Measurements from ENCODE around the gene DNAJC4.

The DNAJC4 gene

GRCh38 chr11:64252003-64252872 lies 21.9 kb downstream of the DNAJC4 start:
- Histone ChIP-seq H3K36me3 (replicated peaks) (peaks cover 25% of the 10 kb centered on the region), H3K27ac (no peak overlapping the region), H3K4me3 (ENCODE audit: low read depth, low read length) (peak overlapping the region; percentile 77), H3K27me3 (replicated peaks) (no peaks in the 10 kb centered on the region)
- in situ Hi-C loops (cut with HindIII; ENCODE audit: low pct_ligation_motif_present, low sequenced_read_pairs): no loop called here
- DNase-seq: no peak
- TF ChIP-seq CTCF (IDR thresholded peaks at IDR 0.05; ENCODE audit: low read depth, low read length, missing control alignments): peak; percentile 65

GRCh38 chr11:64253043-64253442 lies 22.7 kb downstream of the DNAJC4 start:
- H3K27me3 ChIP-seq (replicated peaks): no peaks in the 10 kb centered on the region
- no peak for DNase-seq
- no peak for TF ChIP-seq CTCF (IDR thresholded peaks at IDR 0.05; ENCODE audit: low read depth, low read length, missing control alignments)
- peak overlapping the region; percentile 77 for H3K4me3 ChIP-seq (ENCODE audit: low read depth, low read length)
- H3K27ac ChIP-seq: no peak overlapping the region
- in situ Hi-C loops (cut with HindIII; ENCODE audit: low pct_ligation_motif_present, low sequenced_read_pairs): no loop called here
- peaks cover 29% of the 10 kb centered on the region for H3K36me3 ChIP-seq (replicated peaks)

GRCh38 chr11:64253481-64253880 lies 23.1 kb downstream of the DNAJC4 start:
- no peak for DNase-seq
- Histone ChIP-seq H3K27me3 (replicated peaks) (no peaks in the 10 kb centered on the region), H3K27ac (no peak overlapping the region), H3K36me3 (replicated peaks) (peaks cover 34% of the 10 kb centered on the region), H3K4me3 (ENCODE audit: low read depth, low read length) (no peak overlapping the region)
- no peak for TF ChIP-seq CTCF (IDR thresholded peaks at IDR 0.05; ENCODE audit: low read depth, low read length, missing control alignments)
- in situ Hi-C loops (cut with HindIII; ENCODE audit: low pct_ligation_motif_present, low sequenced_read_pairs): no loop called here

GRCh38 chr11:64254326-64254725 lies 24.0 kb downstream of the DNAJC4 start:
- peaks cover 42% of the 10 kb centered on the region for H3K36me3 ChIP-seq (replicated peaks)
- no peak overlapping the region for H3K4me3 ChIP-seq (ENCODE audit: low read depth, low read length)
- no peak for DNase-seq
- no peaks in the 10 kb centered on the region for H3K27me3 ChIP-seq (replicated peaks)
- TF ChIP-seq CTCF (IDR thresholded peaks at IDR 0.05; ENCODE audit: low read depth, low read length, missing control alignments): no peak
- H3K27ac ChIP-seq: no peak overlapping the region
- in situ Hi-C loops (cut with HindIII; ENCODE audit: low pct_ligation_motif_present, low sequenced_read_pairs): no loop called here

- H3K27ac ChIP-seq: no peak overlapping the region
- in situ Hi-C loops (cut with HindIII; ENCODE audit: low pct_ligation_motif_present, low sequenced_read_pairs): no loop called here
- H3K27me3 ChIP-seq (replicated peaks): no peaks in the 10 kb centered on the region
These were observed 25.1 kb downstream of the DNAJC4 start for GRCh38 chr11:64255135-64256128.

More at GRCh38 chr11:64255135-64256128, 25.1 kb downstream of the DNAJC4 start:
- peaks cover 52% of the 10 kb centered on the region for H3K36me3 ChIP-seq (replicated peaks)
- DNase-seq: no peak
- no peak for TF ChIP-seq CTCF (IDR thresholded peaks at IDR 0.05; ENCODE audit: low read depth, low read length, missing control alignments)
- no peak overlapping the region for H3K4me3 ChIP-seq (ENCODE audit: low read depth, low read length)
